Stimulated activated CD8-positive, alpha-beta memory T cell treated with anti-CD3 and anti-CD28 coated beads, Interleukin-7, amount 100 ng/mL, for 1 hour (primary cell): ENCODE measurements around the gene KIRREL2.
"Not testable (repeated sequence)": the region's sequence is repeated elsewhere in the genome, so short reads cannot be mapped to it uniquely, and the experiment has no call there.

Source experiments
- DNase-seq, 2 donors: peaks; one replicate each; pipeline ENCODE4 v3.0.0-alpha.2; 2020; ENCODE audit warnings: low read depth in 2 of 2

KIRREL2 gene

GRCh38 chr19:35869327-35870123 lies 12.8 kb downstream of the KIRREL2 start:
- no peak for DNase-seq

GRCh38 chr19:35870124-35870736 lies 13.5 kb downstream of the KIRREL2 start:
- DNase-seq = not testable (repeated sequence)

GRCh38 chr19:35870798-35871197 lies 14.1 kb downstream of the KIRREL2 start:
- no peak for DNase-seq

- no peak for DNase-seq
These were observed 14.9 kb downstream of the KIRREL2 start for GRCh38 chr19:35871611-35872010.

- no peak for DNase-seq
These were observed 15.5 kb downstream of the KIRREL2 start for GRCh38 chr19:35872180-35872579.

GRCh38 chr19:35874392-35874930 lies 17.8 kb downstream of the KIRREL2 start:
- DNase-seq = no peak

- no peak for DNase-seq
These were observed 22.4 kb downstream of the KIRREL2 start for GRCh38 chr19:35879068-35879467.

- DNase-seq = no peak
These were observed 23.1 kb downstream of the KIRREL2 start for GRCh38 chr19:35879770-35880317.

GRCh38 chr19:35882114-35882832 lies 25.6 kb downstream of the KIRREL2 start:
- no peak for DNase-seq

GRCh38 chr19:35883882-35884281 lies 27.2 kb downstream of the KIRREL2 start:
- no peak for DNase-seq

- no peak for DNase-seq
These were observed 28.6 kb downstream of the KIRREL2 start for GRCh38 chr19:35885225-35885738.

GRCh38 chr19:35885904-35886303 lies 29.2 kb downstream of the KIRREL2 start:
- no peak for DNase-seq

GRCh38 chr19:35887197-35887596 lies 30.5 kb downstream of the KIRREL2 start:
- DNase-seq = no peak

GRCh38 chr19:35888398-35888797 lies 31.7 kb downstream of the KIRREL2 start:
- DNase-seq = no peak

GRCh38 chr19:35889370-35890112 lies 32.8 kb downstream of the KIRREL2 start:
- DNase-seq = no peak

- DNase-seq = no peak
These were observed 33.5 kb downstream of the KIRREL2 start for GRCh38 chr19:35890113-35890650.

GRCh38 chr19:35891819-35892218 lies 35.1 kb downstream of the KIRREL2 start:
- DNase-seq = not testable (repeated sequence)

- DNase-seq = no peak
These were observed 37.6 kb downstream of the KIRREL2 start for GRCh38 chr19:35894342-35894741.

GRCh38 chr19:35895911-35896642 lies 39.4 kb downstream of the KIRREL2 start:
- DNase-seq = no peak

GRCh38 chr19:35896643-35897040 lies 39.9 kb downstream of the KIRREL2 start:
- DNase-seq = no peak
